Medulla oblongata (tissue), 1 donor: ENCODE data around the gene DCUN1D2.

Experiments
- DNase-seq: peaks from one replicate; pipeline ENCODE4 v3.0.0-alpha.2; 2015; ENCODE audit errors: extremely low spot score

The DCUN1D2 gene

DNA sequence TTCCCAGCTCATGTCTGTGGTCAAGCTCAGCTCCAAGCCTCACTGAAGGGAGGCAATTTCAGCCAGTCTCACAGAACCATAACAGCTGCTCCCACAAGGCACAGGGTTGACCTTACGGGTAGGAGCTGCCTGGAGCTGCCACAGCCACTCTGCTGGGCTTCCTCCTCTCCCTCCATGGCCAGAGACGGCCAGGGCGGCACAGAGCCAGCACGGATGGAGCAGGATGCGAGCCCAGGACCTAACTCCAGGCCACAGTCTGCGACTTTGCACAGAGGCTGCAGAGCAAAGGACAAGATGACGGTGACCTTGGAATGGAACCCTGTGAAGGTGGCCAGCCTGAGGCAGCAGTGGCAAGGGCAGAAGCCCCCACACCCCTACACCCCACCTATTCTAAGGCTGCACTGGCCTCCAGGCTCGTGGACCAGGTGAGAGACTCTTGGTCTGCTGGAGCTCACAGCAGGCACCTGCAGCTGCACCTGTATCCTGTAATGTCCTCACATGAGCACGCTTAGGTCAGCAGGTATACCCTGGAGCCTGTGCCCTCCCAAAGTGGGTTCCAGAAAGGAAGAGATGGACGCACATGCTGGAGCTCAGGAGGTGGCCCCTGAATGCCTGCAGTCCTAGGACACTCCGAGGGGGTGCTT is 66.9 kb downstream of the DCUN1D2 start:
- DNase-seq = no peak

DNA sequence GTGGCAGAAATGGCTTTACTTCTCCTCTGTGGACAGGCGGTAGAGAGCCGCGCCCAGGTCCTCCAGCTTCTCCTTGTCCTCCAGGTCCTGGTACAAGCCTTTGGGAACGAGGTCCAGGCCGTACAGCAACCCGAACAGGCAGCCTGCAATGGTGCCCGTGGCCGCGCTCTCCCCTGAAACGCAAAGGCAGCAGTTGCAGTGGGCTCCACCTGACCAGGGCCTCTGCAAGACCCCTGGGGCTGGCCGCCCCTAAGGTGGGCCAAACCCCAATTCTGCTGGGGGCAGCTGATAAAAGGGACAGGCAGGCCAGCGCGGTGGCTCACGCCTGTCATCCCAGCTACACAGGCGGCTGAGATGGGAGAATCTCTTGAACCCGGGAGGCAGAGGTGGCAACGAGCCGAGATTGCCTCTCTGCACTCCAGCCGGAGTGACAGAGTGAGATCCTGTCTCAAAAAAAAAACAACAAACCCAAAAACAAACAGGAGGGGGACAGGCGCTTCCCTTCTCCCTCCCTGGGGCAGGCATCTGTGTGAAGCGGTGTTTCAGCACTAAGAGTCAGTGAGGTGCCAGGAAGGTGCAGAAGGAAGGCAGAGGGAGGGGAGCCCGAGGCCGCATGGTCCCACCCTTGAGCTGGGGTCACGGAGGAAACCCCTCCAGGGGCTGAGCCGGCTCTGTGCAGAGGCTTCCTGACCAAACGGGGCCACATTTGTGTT is 67.5 kb downstream of the DCUN1D2 start:
- DNase-seq = no peak

DNA sequence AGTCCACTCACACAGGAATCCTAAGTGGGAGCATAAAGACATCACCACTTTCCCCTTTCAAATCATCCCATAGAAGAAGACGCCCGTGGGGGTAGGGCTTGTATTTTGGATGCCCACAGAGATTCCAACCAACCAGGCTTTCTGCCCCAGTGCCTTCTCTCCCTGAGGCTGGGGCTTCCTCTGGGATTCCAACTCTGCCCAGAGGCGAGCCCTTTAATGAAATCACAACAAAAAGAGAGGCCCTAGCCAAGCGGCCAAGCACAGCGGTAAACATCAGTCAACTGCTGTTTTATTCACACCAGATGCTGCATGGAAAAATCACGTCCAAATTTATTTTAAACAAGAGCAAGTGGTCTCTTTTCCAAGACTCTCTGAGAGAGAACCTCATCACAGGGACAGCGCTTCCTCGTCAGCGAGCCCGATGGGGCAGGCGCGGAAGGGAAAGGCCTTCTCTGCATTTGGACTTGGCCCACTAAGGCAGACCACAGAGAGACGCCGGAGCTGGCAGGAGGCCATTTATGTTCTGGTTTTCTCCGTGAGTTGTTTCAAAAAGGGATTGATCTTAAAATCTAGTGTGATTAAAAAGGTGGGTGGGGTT is 68.7 kb downstream of the DCUN1D2 start:
- no peak for DNase-seq

DNA sequence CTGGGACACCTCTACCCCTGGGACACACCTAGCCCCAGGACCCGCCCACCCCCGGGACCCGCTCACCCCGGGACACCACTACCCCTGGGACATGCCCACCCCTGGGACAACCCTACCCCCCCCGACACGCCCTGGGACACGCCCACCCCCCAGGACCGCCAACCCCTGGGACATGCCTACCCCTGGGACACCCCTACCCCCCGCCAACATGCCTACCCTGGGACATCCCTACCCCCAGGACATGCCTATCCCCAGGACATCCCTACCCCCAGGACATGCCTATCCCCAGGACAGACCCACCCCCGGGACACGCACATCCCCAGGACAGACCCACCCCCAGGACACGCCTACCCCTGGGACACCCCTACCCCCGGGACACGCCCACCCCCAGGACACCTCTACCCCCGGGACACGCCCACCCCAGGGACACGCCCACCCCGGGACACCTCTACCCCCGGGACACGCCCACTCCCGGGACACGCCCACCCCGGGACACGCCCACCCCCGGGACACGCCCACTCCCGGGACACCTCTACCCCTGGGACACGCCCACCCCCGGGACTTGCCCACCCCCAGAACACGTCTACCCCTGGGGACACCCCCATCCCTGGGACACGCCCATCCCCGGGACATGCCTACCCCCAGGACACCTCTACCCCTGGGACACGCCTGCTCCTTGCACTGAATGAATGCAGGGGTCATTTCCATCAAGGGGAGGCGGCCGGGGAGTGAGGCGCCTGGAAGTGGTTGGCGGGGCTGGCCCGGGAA is 69.5 kb downstream of the DCUN1D2 start:
- no peak for DNase-seq

DNA sequence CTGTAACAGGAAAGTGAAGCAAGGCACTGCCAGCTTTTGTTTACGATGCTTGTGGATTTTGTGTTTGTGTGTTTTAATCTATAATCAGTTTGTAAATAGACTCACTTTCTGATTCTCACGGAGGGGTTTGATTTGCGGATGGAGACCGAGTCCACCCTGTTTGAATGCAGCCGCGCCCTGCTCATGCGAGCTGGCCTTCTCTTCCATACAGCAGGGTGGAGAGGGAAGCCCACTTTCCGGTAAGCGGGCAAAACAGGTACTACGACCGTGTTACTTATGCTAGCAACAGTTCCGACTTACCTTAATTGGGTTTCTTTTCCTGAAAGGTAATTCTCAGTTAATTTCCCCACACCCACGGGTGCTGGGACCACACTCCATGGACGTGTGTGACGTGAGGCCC is 70.3 kb downstream of the DCUN1D2 start:
- DNase-seq = no peak

DNA sequence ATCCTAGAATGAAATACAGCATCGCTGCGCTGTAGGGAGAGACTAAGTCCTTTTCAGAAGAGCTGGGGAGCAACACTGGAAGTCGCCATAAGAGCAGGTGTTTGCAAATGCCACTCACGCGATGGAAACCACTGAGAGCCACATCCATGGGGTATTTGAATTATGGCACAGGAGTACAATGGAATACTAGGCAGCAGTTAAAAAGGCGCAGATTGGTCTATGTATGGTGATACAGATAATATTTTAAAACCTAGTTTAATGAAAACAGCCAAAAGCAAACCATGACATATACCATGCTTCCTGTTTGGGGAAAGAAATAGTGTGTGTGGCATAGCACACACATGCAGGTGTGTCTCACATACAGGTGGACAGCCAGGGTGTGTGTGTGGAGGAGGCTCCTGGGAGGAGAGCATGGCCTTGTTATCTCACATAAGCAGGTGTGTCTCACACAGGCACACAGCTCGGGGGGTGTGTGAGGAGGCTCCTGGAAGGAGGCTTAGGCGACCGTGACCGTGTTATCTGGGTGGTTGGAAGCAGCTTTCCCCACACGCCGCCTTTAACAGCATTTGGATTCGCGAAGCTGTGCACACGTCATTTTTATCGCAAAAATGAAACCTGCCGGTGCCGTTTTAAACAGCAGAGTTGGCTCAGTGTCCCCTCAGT is 70.8 kb downstream of the DCUN1D2 start:
- DNase-seq = no peak

DNA sequence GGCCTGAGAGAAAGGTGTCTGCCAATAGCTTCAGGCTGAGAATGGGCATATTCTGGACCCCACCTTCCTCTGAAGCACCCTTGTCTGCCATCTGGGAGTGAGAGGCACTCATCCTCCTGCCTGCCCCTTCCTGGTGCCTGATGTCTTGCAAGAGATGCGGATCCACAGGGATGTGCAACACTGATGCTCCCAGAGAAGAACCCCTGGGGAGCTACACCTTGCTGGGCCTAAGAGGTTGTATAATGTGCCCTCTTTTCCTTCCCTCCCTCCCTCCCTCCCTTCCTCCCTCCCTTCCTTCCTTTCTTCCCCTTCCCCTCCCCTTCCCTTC is 71.8 kb downstream of the DCUN1D2 start:
- DNase-seq = no peak

DNA sequence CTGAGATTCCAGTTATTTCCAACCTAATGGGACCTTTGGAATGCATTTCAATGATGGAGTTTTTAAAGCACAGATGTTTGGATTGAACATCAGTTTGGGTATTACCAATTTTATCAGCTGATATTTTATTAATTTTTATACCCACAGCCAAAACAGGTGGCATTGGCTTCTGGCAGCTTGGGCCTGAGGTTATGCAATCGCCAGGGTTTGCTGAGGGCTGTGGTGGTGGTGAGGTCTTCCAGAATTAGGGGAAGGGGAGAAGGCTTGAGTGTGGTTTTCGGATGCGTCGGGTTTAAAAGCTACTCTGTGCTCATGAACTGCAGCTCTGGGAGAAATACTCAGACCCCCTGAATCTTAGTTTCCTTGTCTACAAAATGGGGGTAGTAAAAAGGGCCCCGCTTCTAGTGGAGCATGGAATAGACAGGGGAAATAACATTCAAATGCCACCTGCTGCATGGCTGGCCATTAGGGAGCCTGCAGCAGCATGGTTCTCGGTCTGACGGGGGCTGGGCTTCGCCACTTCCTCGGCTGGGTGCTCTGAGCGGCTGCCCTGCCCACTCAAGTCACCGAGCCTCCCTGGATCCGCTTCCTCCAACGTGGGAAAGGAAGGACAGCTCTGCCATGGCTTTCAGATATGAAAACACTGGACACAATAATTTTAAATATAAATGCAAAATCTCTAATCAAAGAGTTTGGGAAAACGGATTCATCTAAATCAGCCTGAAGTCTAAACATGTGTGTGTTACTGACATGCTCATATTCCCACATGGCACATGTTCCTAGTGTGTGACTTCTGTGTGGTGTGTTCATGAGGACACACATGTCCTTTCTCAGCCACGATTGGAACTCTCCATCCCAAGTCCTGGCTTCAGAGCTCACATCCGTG is 72.4 kb downstream of the DCUN1D2 start:
- no peak for DNase-seq

DNA sequence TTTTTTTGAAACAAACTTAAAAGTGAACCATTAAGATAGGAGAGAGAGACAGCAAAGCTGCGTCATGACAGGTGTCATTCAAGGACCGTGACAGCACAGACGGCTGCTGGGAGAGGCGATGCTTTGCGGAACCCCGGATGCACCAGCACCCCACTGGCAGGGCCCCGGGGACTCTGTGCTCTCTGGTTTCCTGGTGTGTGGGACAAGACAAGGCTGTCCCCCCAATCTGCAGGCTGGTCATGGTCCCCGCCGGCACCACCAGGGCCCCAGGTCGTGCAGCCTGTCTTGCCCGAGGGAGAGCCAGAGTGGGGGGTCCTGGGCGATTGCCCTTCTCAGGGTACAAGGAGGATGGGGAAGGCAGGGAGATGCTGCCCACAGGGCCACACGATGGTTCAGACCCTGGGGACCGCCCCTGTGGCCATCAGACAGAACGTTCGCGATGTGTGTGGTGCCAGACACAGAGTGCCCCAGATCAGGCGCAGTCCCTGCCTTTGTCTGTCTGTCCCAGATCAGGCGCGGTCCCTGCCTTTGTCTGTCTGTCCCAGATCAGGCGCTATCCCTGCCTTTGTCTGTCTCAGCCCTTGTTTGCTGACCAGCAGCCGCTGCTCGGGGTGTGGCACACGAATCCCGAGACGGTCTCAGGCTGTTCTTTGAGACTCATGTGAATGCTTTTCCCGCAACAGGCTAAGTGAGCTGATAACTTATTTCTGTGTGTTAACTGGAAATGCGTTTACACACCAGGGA is 73.3 kb downstream of the DCUN1D2 start:
- DNase-seq = no peak

DNA sequence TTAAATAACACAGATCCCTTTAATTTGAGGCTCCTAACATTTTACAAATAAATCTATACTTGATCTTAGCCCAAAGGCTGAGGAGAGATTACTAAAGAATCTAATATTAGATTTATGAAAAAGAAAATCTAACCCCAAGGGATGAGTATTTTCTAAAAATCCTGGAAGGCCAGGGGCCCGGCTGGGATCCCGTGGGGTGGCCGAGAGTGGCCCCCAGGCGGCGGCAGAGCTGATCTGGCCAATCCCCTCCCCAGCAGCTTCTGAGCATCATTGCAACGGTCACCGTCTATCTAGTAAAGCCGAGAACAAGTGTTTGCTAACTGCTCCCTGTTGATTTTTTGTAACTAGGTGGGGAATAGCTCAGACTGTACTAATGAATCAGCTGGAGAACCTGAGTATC is 74.7 kb downstream of the DCUN1D2 start:
- no peak for DNase-seq

DNA sequence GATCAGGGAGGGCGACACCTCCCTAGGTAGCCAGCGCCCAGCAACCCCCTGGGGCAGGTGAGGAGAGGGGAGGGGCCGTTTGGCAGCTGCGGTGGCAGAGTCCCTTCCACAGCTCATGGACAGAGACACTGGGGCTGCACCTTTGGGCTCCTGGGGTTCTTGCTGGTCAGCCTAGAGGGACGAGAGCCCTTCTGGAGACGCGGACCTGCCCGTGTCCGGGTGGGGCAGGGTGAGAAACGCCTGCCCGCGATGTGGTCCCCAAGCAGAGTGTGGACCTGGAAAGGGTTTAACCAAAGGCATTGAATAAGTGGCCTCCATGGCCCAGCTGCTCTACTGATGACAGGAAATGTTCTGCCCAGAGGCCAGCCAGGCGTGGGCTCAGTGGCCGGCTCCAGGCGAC is 75.5 kb downstream of the DCUN1D2 start:
- no peak for DNase-seq

DNA sequence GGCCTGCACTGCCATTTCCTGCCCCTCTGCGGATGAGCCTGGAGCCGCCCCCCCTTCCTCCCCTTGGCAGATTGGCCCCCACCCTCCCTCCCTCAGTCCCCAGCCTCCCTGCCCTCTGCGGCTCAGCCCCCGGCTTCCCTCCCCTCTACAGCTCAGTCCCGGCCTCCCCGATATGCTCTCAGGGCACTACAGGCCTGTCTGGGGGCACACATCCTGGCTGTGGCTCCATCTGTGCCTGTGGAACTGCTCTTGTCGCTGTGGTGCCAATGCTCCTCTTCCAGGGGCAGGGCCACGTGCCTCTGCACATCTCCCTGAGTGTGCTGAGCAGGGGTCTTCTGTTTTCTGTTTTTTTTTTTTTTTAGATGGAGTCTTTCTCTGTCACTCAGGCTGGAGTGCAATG is 76.2 kb downstream of the DCUN1D2 start:
- no peak for DNase-seq

DNA sequence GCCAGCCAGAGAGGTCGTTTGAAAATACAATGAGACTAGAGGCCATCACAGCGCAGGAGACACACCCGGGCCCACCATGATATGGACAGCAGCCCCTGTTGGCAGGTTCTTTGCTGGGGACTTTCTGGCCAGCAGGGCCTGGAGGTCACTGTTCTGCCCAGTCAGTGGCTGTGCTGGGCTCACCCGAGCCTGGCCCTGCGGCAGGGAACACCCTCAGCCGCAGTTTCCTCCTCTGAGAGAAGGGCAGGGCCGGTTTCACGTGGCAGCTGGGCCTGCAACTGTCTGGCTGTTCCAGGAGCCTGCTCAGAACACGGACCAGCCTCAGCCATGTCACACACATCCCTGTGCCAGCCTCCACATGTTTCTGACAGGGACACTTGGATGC is 76.6 kb downstream of the DCUN1D2 start:
- DNase-seq = no peak

DNA sequence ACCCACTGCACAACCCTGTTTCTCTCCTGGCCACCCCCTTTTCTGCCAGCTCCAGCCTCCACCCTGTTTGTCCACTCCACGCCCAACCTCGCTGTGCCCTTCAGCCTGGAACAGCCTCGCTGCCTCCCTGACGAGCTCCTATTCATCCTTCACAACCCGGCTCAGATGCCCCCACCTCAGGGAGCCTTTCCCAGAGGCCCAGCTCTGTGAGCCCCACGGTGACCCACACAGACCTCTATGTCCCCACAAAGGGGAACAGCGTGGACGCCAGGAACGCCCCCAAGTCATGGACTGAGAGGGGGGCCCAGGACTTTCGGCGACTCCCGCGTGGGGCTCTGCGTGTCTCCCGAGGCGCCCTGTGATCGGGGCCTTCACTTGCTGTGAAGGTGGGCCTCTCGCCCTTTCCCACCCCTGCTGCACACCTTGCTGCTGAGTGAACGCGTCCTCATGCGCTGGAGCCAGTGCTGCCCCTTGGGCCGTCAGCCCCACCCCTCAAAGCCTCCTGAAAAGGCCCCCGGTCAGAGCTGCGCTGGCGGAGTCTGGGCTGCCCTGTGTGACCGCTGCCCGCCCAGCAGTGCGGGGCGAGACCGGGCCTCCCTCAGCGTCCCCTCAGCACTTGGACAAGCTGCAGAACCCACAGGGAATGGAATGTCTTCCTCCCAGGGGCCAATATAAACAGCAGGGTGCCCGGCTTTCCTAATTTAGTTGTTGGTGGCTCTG is 77.2 kb downstream of the DCUN1D2 start:
- no peak for DNase-seq

DNA sequence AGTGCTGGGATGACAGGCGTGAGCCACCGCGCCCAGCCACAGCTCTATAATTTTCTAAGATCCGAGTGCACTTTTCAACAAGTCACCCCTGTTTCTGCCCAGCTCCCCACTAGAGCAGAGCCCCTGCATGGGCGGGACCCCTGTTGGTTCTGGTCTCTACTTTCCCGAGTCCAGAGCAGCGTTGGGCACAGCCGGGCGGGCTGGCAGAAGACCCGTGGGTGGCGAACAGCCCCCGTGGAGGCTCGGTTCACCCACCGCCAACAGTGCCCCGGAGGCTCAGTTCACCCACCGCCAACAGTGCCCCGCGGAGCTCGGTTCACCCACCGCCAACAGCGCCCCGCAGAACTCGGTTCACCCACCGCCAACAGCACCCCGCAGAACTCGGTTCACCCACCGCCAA is 78.1 kb downstream of the DCUN1D2 start:
- no peak for DNase-seq

DNA sequence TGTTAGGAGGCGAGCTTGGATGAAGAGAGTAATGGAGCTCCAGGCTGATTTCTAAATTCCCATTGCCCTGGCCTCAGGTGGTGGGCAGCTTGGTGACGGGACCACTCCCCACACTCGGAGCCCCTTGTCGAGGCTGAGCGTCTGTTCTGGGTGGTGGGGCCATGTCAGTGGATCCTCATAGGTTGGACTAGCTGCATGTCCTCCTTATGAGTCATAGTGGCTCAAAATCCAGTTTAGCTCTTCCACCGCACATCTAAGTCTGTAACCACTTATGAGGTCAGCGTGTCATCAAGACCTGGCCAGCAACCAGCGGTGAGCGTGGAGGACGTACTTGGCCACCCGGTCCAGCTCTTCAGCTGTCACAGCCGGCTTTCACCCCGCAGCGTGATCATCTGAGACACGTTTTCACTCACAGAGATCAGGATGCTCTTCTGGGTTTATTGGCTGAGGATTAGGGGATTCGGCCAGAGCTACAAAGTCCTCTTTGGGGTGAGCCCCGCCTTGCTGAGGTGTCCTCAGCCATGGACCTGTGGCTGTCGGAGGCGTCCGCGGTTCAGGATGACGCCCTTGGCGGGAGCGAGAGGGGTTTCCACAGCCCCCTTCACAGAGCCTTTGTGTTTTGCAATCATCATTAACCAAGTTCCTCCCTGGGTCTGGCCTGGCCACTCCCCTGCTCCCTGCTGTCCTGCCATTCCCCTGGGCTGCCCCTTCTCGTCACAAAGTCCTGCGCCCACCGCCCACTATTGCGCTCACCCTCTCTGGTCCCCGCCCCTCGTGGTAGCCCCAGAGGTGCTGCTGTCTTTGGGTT is 79.1 kb downstream of the DCUN1D2 start:
- DNase-seq = no peak

DNA sequence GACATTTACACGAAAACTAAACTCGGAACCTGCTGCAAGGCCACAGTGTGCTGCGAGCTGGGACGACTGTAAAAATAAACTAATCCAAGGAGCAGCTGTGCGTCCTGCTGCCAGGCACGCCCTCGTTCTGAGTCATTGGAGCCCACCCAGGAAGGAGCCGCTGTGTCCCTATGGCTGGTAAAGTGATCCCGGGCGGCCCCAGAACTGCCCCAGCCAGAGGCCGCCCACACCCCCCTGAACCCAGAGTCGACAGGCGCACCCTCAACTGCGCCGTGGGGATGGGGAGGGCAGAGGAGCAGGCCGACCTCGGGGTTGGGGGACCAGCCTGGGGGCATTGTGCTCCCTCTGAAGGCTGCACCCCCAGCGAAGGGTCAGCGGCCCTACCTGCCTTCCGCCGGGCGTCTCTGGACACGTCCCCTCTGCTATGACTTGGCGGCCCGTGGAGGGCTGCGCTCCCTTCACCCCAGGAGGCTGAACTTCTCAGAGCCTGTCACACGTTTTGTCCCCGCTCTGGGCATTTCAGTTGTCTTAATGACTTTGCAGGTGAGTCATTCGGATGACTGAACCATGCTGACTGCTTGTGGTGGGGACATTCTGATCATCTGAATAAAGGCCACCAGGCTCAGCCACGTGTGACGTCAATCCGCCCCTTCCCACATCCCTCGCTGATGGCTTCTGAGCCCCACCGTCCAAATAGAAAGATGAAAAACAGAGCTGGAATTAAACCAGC is 79.9 kb downstream of the DCUN1D2 start:
- no peak for DNase-seq

DNA sequence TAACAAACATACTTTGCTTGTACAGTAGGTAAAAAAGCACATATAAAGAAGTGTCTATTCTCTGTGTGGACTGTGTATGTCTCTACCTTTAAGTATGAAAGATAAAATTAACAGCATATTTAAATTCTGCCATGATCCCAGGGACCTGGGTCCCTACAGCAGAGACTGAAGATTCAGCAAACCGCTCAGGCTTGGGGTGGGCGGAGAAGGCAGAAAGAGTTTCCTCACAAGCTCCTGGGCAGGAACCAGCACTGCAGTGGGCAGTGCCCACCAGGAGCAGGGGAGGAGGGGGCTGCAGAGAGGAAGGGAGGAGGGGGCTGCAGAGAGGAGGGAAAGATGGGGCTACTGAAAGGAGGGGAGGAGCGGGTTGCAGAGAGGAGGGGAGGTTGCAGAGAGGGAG is 81.9 kb downstream of the DCUN1D2 start:
- DNase-seq = no peak
